Activated CD4-positive, alpha-beta T cell treated with anti-CD3 and anti-CD28 coated beads, Interleukin-2, amount 50 U/mL, for 48 hours (primary cell): ENCODE results near the gene CFAP99.
"Not testable (repeated sequence)": the region's sequence is repeated elsewhere in the genome, so short reads cannot be mapped to it uniquely, and the experiment has no call there.

Source experiments
- DNase-seq, 2 experiments: peaks; one replicate each; pipeline ENCODE4 v3.0.0-alpha.2; 2020

The CFAP99 gene

GRCh38 chr4:2412885-2413716, 5.7 kb upstream of the CFAP99 start:
- peak; percentile 85 to 89 for DNase-seq

GRCh38 chr4:2413821-2414610, 4.7 kb upstream of the CFAP99 start:
- DNase-seq = peak; percentile 43 to 51

GRCh38 chr4:2415213-2415612, 3.5 kb upstream of the CFAP99 start:
- DNase-seq = no peak

- no peak for DNase-seq
These were observed 2.7 kb upstream of the CFAP99 start for GRCh38 chr4:2415881-2416563.

- peak; percentile 38 to 47 for DNase-seq
These were observed 2.1 kb upstream of the CFAP99 start for GRCh38 chr4:2416564-2417225.

- peak; percentile 20 to 23 for DNase-seq
These were observed 1.5 kb upstream of the CFAP99 start for GRCh38 chr4:2417226-2417764.

GRCh38 chr4:2417765-2418649, 748 bp upstream of the CFAP99 start, which contains the start of gene ZFYVE28:
TSS of gene ZFYVE28 (minus strand) at chr4:2418645. CDS start at chr4:2418323, 322 bp downstream.
- peak; percentile 22 to 35 for DNase-seq

GRCh38 chr4:2419814-2420213, 1.1 kb downstream of the CFAP99 start:
- DNase-seq = no peak

GRCh38 chr4:2421928-2422327, 3.2 kb downstream of the CFAP99 start:
- no peak for DNase-seq

GRCh38 chr4:2423066-2423465, 4.3 kb downstream of the CFAP99 start:
- no peak for DNase-seq

- DNase-seq = no peak
These were observed 4.9 kb downstream of the CFAP99 start for GRCh38 chr4:2423695-2424094.

GRCh38 chr4:2424581-2424980, 5.8 kb downstream of the CFAP99 start:
- DNase-seq = no peak

- DNase-seq = no peak
These were observed 6.8 kb downstream of the CFAP99 start for GRCh38 chr4:2425386-2426068.

GRCh38 chr4:2426069-2426397, 7.3 kb downstream of the CFAP99 start:
- DNase-seq = no peak

GRCh38 chr4:2426711-2427275, 8.0 kb downstream of the CFAP99 start:
- no peak for DNase-seq

- DNase-seq = no peak
These were observed 8.9 kb downstream of the CFAP99 start for GRCh38 chr4:2427383-2428334.

GRCh38 chr4:2428496-2429213, 9.9 kb downstream of the CFAP99 start:
- no peak for DNase-seq

GRCh38 chr4:2429945-2430757, 11.4 kb downstream of the CFAP99 start:
- not testable (repeated sequence) for DNase-seq
